KMS-11 (cell line): ENCODE results near the gene PPP1R14B.

Source experiments
- H2AFZ ChIP-seq: fragments of 200-600 bp; sonication (generic); 2 replicates; pipeline ENCODE4 v1.6.1; 2016; ENCODE audit warnings: antibody characterized with exemption, mixed run types, low read depth
- H3K27ac ChIP-seq: fragments of 200-600 bp; sonication (generic); 2 replicates; pipeline ENCODE4 v1.6.1; 2016; ENCODE audit warnings: mild to moderate bottlenecking, mixed run types
- H3K27me3 ChIP-seq: fragments of 200-600 bp; sonication (generic); 2 replicates; pipeline ENCODE4 v1.6.1; 2017; ENCODE audit warnings: mild to moderate bottlenecking, low read depth, mixed run types, moderate library complexity; ENCODE audit not compliant: insufficient read depth
- H3K36me3 ChIP-seq: fragments of 200-600 bp; sonication (generic); 2 replicates; pipeline ENCODE4 v1.6.1; 2017; ENCODE audit warnings: mild to moderate bottlenecking, mixed run types; ENCODE audit not compliant: insufficient read depth
- H3K4me1 ChIP-seq: fragments of 200-600 bp; sonication (generic); 2 replicates; pipeline ENCODE4 v1.6.1; 2016; ENCODE audit warnings: mild to moderate bottlenecking, low read depth, mixed run types; ENCODE audit not compliant: poor library complexity, severe bottlenecking
- H3K4me2 ChIP-seq: fragments of 200-600 bp; sonication (generic); 2 replicates; pipeline ENCODE4 v1.7.0; 2016; ENCODE audit warnings: mild to moderate bottlenecking, mixed run types
- H3K4me3 ChIP-seq: fragments of 200-600 bp; sonication (generic); IDR thresholded peaks from 2 replicates; pipeline ENCODE4 v1.6.1; 2017; ENCODE audit warnings: low read depth, low read length, mixed read lengths; ENCODE audit not compliant: insufficient read depth
- H3K79me2 ChIP-seq: fragments of 200-600 bp; sonication (generic); 2 replicates; pipeline ENCODE4 v1.6.1; 2016; ENCODE audit warnings: low read depth, mixed run types; ENCODE audit not compliant: insufficient read depth
- H3K9ac ChIP-seq: fragments of 200-600 bp; sonication (generic); 2 replicates; pipeline ENCODE4 v1.6.1; 2016; ENCODE audit warnings: mild to moderate bottlenecking, mixed run types
- H4K20me1 ChIP-seq: fragments of 200-600 bp; sonication (generic); 2 replicates; pipeline ENCODE4 v1.6.1; 2016; ENCODE audit warnings: mild to moderate bottlenecking, mixed run types; ENCODE audit not compliant: insufficient read depth
- CTCF ChIP-seq: fragments of 200-600 bp; sonication (generic); conservative IDR thresholded peaks from 2 replicates; pipeline ENCODE4 v1.6.1; 2017; ENCODE audit warnings: low read depth, mild to moderate bottlenecking, antibody characterized with exemption, low read length, moderate library complexity, mixed read lengths

Gene PPP1R14B

GRCh38 chr11:64285885-64286800 lies 39.4 kb upstream of the PPP1R14B start:
- H3K9ac ChIP-seq, result peak overlapping the region; percentile 81; the same call in 1 of the 2 replicates
- peak overlapping the region; percentile 51 for H2AFZ ChIP-seq
- no peaks in the 10 kb centered on the region for H3K27me3 ChIP-seq
- no peaks in the 10 kb centered on the region for H3K36me3 ChIP-seq
- peak overlapping the region; percentile 88 for H3K4me2 ChIP-seq
- no peaks in the 10 kb centered on the region for H4K20me1 ChIP-seq
- TF ChIP-seq CTCF, result 0 out of 2 replicates have a peak, but pooled peaks have one; percentile 14
- peaks cover 14% of the 10 kb centered on the region for H3K79me2 ChIP-seq
- peak overlapping the region; percentile 92; the same call in 1 of the 2 replicates for H3K27ac ChIP-seq
- peaks cover 28% of the 10 kb centered on the region for H3K4me1 ChIP-seq
- H3K4me3 ChIP-seq, result no peak overlapping the region

GRCh38 chr11:64284962-64285884 lies 38.5 kb upstream of the PPP1R14B start, which contains the start of gene GPR137:
TSS of gene GPR137 (plus strand) at chr11:64285848. CDS start at chr11:64286525, 677 bp downstream.
- Histone ChIP-seq H3K4me1 (peaks cover 28% of the 10 kb centered on the region), H4K20me1 (no peaks in the 10 kb centered on the region), H3K27me3 (no peaks in the 10 kb centered on the region), H3K36me3 (no peaks in the 10 kb centered on the region), H3K4me3 (no peak within 1 kb of the TSS), H2AFZ (peak within 1 kb of the TSS; percentile 51), H3K4me2 (peak within 1 kb of the TSS; percentile 89), H3K27ac (peak within 1 kb of the TSS; percentile 92), H3K79me2 (peaks cover 14% of the 10 kb centered on the region), H3K9ac (peak within 1 kb of the TSS; percentile 81)
- TF ChIP-seq CTCF, result no peak

- Histone ChIP-seq H3K9ac (peak within 1 kb of the TSS; percentile 81), H4K20me1 (no peaks in the 10 kb centered on the region), H3K27me3 (no peaks in the 10 kb centered on the region), H3K4me2 (peak within 1 kb of the TSS; percentile 97), H2AFZ (peak within 1 kb of the TSS; percentile 66), H3K4me3 (no peak within 1 kb of the TSS), H3K79me2 (peaks cover 14% of the 10 kb centered on the region), H3K36me3 (no peaks in the 10 kb centered on the region), H3K27ac (peak within 1 kb of the TSS; percentile 92), H3K4me1 (peaks cover 28% of the 10 kb centered on the region)
- no peak for TF ChIP-seq CTCF
Measured at GRCh38 chr11:64284048-64284961, 37.6 kb upstream of the PPP1R14B start, which contains the start of gene BAD. TSS of gene BAD (minus strand) at chr11:64284665. CDS start at chr11:64284368, 297 bp downstream.
